Pancreas (tissue), 10 donors: ENCODE measurements around the gene CBFA2T2. TPM values are rescaled to one million over a fixed set of nuclear protein-coding genes. Genes with fewer than 3 reads are reported as not detected.

Experiments used
- ATAC-seq, 4 donors: fragments of 200-7000 bp; cut with Tn5 transposase; one replicate each; pipeline versions ENCODE4 v1.8.0 to v1.9.1; 2020; ENCODE audit warnings: mild to moderate bottlenecking in 4 of 4, moderate library complexity in 4 of 4
- DNase-seq, 6 donors: peaks; one replicate each; pipeline ENCODE4 v3.0.0-alpha.2; 2020
- FAIRE-seq: peaks from 2 replicates; lab custom pipeline; 2012; peaks lifted over from hg19 to GRCh38; lab: Jason Lieb, UNC
- H3K27ac ChIP-seq, 4 donors: fragments of 200-600 bp; sonication (generic); 1 replicate in 3 of 4; 2 replicates in 1 of 4; pipeline versions ENCODE4 v1.5.0 to v1.8.0; 2020
- H3K27me3 ChIP-seq, 4 donors: fragments of 200-600 bp; one replicate each; pipeline ENCODE4 v1.8.0; 2021
- H3K36me3 ChIP-seq, 3 donors: fragments of 200-600 bp; sonication (generic) in 1 of 3; one replicate each; pipeline versions ENCODE4 v1.5.0 to v1.8.0; 2020 to 2021
- H3K4me1 ChIP-seq, 3 donors: fragments of 200-600 bp; one replicate each; pipeline ENCODE4 v1.8.0; 2021
- H3K4me3 ChIP-seq, 4 donors: fragments of 200-600 bp; sonication (generic) in 2 of 4; one replicate each; pipeline versions ENCODE4 v1.5.0 to v1.8.0; 2020 to 2021
- H3K9me3 ChIP-seq, 4 donors: fragments of 200-600 bp; one replicate each; pipeline ENCODE4 v1.8.0; 2021
- CTCF ChIP-seq, 4 donors: fragments of 200-600 bp; sonication (generic) in 3 of 4; IDR thresholded peaks; one replicate each; pipeline versions ENCODE4 v1.5.0 to v1.8.0; 2021; ENCODE audit warnings: antibody characterized with exemption in 4 of 4
- WGBS, 2 donors: extraction: QIAGEN DNeasy Blood & Tissue Kit; methylation state at CpG; one replicate each; pipeline ENCODE4 v1.1.7; 2013; 5-methylcytosine and 5-hydroxymethylcytosine counted together
- intact Hi-C, 3 donors: fragments of 100-400 bp; cut with DNase I; formaldehyde crosslinking; loops; one replicate each; pipeline versions ENCODE4 v1.11.1 to v1.14.2; 2022
- polyA plus RNA-seq, 2 donors: library from polyadenylated mRNA; stranded (reverse); fragments of 200-250 nt; gene quantifications; one replicate each; pipeline ENCODE4 v1.2.3, GENCODE V29; 2013
- total RNA-seq, 6 donors: library from RNA; stranded (reverse); fragmentation: NEBNext Ultra II Directional in 4 of 6; extraction: Animal tissue kit (Norgen Biotek cat#: 25700) in 4 of 6; gene quantifications; one replicate each; pipeline versions ENCODE4 v1.2.1 to v1.2.4, GENCODE V29; 2021 to 2023
- donor health status: healthy with polysubstance abuse.
- donor health status: DM: no; HTN: no; CAD: no; lungs with moderate emphysema.
- donor health status: DM: no; HTN: no; CAD: no.
- donor health status: control.
- donor health status: control.
- donor health status: Bipolar disorder and iron deficiency.
- donor health status: DM: yes; HTN: yes; CAD: no.
- donor health status: DM: no; HTN: no; CAD: no.
- donor health status: DM: no; HTN: no; CAD: no.
- donor health status: DM: yes; HTN: yes; CAD: no.

Gene CBFA2T2
- total and polyA plus RNA-seq, 8 donors: 4.7 to 11.6 (median 7.5) TPM

- H3K27me3 ChIP-seq: no peaks in the 10 kb centered on the region
- WGBS, 2 donors: 33 to 39% methylated on average over 3 of the region's 3 CpGs
- no peak overlapping the region for H3K4me3 ChIP-seq
- peaks cover 0 to 2% (median 0%) of the 10 kb centered on the region in 3 donors for H3K4me1 ChIP-seq
- no peak overlapping the region for H3K27ac ChIP-seq
- intact Hi-C loops: no loop called here
- TF ChIP-seq CTCF (IDR thresholded peaks at IDR 0.05): no peak
- ATAC-seq (no peak), FAIRE-seq (no peak), DNase-seq (no peak)
- no peaks in the 10 kb centered on the region for H3K9me3 ChIP-seq
- no peaks in the 10 kb centered on the region for H3K36me3 ChIP-seq
Measured at GRCh38 chr20:33524261-33524660, 34.4 kb downstream of the CBFA2T2 start.

- H3K4me1 ChIP-seq: peaks cover 0 to 2% (median 0%) of the 10 kb centered on the region in 3 donors
- ATAC-seq (no peak), FAIRE-seq (no peak), DNase-seq (no peak)
- intact Hi-C loops: no loop called here
- no peaks in the 10 kb centered on the region for H3K9me3 ChIP-seq
- H3K27me3 ChIP-seq: no peaks in the 10 kb centered on the region
- no peaks in the 10 kb centered on the region for H3K36me3 ChIP-seq
- H3K4me3 ChIP-seq: no peak overlapping the region
- 71 to 75% methylated on average over 2 of the region's 2 CpGs for WGBS, 2 donors
- no peak for TF ChIP-seq CTCF (IDR thresholded peaks at IDR 0.05)
- no peak overlapping the region for H3K27ac ChIP-seq
Measured at GRCh38 chr20:33526769-33527168, 36.9 kb downstream of the CBFA2T2 start.

- Histone ChIP-seq H3K27ac (no peak overlapping the region), H3K4me3 (no peak overlapping the region), H3K4me1 (no peaks in the 10 kb centered on the region), H3K36me3 (no peaks in the 10 kb centered on the region), H3K9me3 (no peaks in the 10 kb centered on the region), H3K27me3 (no peaks in the 10 kb centered on the region)
- intact Hi-C loops: no loop called here
- WGBS, 2 donors: 84 to 85% methylated on average over 6 of the region's 6 CpGs
- ATAC-seq: peak in 1 of 4 donors; percentile 27
- no peak for FAIRE-seq
- DNase-seq: no peak
- no peak for TF ChIP-seq CTCF (IDR thresholded peaks at IDR 0.05)
Measured at GRCh38 chr20:33531047-33531877, 41.4 kb downstream of the CBFA2T2 start.

- H3K36me3 ChIP-seq: no peaks in the 10 kb centered on the region
- ATAC-seq (no peak), DNase-seq (no peak), FAIRE-seq (no peak)
- intact Hi-C loops: no loop called here
- no peaks in the 10 kb centered on the region for H3K4me1 ChIP-seq
- TF ChIP-seq CTCF (IDR thresholded peaks at IDR 0.05): no peak
- no peaks in the 10 kb centered on the region for H3K9me3 ChIP-seq
- WGBS, 2 donors: 70 to 76% methylated on average over 1 of the region's 1 CpG
- no peak overlapping the region for H3K4me3 ChIP-seq
- no peak overlapping the region for H3K27ac ChIP-seq
- no peaks in the 10 kb centered on the region for H3K27me3 ChIP-seq
Measured at GRCh38 chr20:33531885-33532284, 42.0 kb downstream of the CBFA2T2 start.
